Thyroid gland (tissue), 4 donors: ENCODE measurements around the gene CSTPP1.
A peak's percentile ranks its signal among the peaks of the same experiment; 100 is the strongest.

Source experiments
- POLR2A ChIP-seq, 2 donors: fragments of 450-650 bp; IDR thresholded peaks; one replicate each; pipeline ENCODE4 v1.6.1; 2017; ENCODE audit warnings: antibody characterized with exemption in 2 of 2, mild to moderate bottlenecking in 2 of 2, moderate library complexity in 1 of 2
- TF ChIP-seq, protein P1 (sequence below), 6 experiments: fragments of 200-600 bp in 3 of 6; fragments of 450-650 bp in 3 of 6; sonication (generic) in 3 of 6; IDR thresholded peaks; one replicate each; pipeline ENCODE4 v1.5.1; 2016 to 2019; ENCODE audit warnings: antibody characterized with exemption in 6 of 6, mild to moderate bottlenecking in 2 of 6, inconsistent platforms in 1 of 6, moderate library complexity in 1 of 6

DNA sequence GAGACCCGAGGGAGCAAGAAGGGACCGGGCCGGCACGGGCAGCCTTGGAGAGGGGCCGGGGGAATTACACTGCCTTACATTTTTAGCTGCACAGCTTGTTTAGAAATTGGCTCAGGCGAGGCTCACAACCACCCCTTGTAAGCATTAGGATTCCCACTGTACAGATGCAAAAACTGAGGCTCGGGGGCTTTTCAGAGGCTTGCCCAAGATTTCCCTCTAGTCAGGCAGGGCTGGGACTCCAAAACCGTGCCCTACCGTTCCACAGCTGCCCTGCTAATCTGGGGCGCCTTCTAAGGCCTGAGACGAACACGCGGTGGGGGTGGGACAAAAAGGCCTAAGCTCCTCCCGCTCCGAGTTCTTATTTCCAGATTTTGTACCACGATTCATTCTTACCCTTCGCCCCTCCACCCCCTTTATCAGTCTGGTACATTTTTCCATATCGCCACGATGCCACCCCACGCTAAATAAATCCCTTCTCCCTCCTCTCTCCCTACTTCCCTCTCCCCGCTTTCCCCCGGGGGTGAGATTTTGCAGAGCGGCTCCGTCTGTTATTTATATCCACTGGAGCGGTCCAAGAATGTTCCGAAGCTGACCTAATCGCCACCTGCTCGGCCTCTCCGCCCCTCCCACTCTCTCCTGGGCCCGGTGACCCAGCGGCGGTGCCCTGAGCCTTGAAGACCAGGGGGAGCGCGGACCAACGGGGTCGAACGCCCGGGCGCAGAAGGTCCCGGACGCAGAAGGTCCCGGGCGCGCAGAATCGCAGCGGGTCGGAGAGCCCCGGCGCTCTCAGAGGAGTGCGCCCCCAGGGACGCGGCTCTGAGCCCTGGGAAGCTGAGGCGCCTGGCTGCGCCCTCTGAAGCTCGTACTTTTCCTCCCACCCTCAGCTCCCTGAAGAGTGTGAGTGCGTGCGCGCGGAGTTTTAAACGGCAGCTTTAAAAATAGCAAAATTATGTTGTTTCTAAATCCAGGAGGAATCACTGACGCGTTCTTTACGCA is 250.4 kb downstream of the CSTPP1 start:
- TF ChIP-seq POLR2A (IDR thresholded peaks at IDR 0.05), result peak in 1 of 2 donors; percentile 74
- TF ChIP-seq, protein P1, sequence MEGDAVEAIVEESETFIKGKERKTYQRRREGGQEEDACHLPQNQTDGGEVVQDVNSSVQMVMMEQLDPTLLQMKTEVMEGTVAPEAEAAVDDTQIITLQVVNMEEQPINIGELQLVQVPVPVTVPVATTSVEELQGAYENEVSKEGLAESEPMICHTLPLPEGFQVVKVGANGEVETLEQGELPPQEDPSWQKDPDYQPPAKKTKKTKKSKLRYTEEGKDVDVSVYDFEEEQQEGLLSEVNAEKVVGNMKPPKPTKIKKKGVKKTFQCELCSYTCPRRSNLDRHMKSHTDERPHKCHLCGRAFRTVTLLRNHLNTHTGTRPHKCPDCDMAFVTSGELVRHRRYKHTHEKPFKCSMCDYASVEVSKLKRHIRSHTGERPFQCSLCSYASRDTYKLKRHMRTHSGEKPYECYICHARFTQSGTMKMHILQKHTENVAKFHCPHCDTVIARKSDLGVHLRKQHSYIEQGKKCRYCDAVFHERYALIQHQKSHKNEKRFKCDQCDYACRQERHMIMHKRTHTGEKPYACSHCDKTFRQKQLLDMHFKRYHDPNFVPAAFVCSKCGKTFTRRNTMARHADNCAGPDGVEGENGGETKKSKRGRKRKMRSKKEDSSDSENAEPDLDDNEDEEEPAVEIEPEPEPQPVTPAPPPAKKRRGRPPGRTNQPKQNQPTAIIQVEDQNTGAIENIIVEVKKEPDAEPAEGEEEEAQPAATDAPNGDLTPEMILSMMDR (IDR thresholded peaks at IDR 0.05), result no peak
